GM12872 (cell line): ENCODE results near the gene PODN.

Experiments
- TF ChIP-seq, protein P1 (sequence below): IDR thresholded peaks from 3 replicates; pipeline ENCODE4 v1.5.1; 2011; ENCODE audit warnings: low read depth, mild to moderate bottlenecking, low read length, moderate library complexity; ENCODE audit not compliant: insufficient read depth

Gene PODN

DNA sequence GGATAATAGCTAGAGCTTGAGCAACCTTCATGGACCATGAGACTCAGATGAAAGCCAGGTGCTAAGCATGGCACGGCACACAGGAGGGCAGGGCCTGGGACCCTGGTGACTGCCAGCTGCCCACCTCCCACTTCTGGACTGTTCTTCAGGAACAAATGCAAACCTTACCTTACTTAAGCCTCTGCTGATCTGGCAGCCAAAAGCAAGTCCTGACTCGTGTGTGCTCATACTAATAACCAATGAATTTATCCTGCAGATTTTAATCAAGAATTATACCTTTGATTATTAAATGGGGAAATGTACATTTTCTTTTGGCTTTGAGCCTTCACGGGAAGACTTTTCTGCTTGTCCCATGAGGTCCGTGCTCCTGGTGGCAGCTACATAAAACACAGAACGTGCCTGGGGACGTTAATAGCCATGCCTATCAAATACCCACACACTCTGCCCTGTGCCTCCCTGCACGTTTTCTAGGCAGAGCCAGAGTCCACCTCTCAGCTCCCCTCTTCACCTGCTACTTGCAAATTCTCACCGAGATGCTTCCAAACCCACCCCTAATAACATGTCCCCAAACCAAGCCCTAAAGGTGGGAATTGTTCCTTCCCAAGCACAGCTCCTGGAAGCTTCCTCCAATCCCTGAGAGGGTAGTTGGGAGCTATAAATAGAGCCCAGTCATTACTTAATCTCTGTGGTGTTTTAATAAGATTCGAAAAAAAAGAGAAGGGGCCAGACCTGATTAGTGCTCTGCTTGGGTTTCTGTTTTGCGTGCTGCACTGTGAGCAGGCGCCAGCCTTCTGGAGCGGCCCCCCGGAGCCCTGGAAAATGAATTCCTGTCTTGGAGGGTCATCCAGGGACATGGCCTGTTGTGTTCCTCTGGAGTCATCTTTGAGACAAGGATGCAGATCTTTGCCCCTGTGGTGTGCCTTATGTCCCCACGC lies 46.9 kb downstream of the PODN start:
- TF ChIP-seq, protein P1, sequence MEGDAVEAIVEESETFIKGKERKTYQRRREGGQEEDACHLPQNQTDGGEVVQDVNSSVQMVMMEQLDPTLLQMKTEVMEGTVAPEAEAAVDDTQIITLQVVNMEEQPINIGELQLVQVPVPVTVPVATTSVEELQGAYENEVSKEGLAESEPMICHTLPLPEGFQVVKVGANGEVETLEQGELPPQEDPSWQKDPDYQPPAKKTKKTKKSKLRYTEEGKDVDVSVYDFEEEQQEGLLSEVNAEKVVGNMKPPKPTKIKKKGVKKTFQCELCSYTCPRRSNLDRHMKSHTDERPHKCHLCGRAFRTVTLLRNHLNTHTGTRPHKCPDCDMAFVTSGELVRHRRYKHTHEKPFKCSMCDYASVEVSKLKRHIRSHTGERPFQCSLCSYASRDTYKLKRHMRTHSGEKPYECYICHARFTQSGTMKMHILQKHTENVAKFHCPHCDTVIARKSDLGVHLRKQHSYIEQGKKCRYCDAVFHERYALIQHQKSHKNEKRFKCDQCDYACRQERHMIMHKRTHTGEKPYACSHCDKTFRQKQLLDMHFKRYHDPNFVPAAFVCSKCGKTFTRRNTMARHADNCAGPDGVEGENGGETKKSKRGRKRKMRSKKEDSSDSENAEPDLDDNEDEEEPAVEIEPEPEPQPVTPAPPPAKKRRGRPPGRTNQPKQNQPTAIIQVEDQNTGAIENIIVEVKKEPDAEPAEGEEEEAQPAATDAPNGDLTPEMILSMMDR, result no peak

DNA sequence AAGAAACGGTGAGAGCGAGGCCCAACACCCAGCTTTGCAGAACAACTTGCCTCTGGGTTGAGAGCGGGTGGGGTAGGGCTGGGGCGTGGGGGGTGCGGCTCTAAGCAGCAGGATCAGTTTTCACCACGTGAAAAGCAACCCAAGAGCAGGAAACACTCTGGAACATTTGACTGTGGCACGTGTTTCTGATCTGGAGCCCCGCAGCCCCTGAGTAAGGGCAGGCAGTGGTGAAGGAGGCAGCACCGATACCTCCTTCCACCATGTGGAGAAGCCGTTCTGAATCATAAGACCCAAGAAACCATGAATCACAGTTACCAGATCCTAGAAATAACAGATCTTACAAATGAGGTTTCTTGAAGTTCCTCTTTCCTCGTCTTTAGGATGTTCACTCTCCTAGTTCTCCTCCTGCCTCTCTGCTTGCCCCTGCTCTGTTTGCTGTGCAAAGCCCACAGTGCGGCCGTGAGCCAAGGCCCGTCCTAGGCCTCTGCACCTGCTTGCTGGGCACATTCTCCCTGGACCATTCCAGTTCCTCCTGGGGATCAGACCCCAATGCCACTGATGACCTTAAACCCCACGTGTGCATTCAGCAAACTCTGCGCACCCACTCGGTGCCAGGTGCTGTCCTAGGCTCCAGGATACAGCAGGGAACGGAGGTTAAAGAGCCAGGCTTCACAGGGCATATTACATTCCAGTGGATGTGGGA lies 48.5 kb downstream of the PODN start:
- TF ChIP-seq, protein P1, result no peak

DNA sequence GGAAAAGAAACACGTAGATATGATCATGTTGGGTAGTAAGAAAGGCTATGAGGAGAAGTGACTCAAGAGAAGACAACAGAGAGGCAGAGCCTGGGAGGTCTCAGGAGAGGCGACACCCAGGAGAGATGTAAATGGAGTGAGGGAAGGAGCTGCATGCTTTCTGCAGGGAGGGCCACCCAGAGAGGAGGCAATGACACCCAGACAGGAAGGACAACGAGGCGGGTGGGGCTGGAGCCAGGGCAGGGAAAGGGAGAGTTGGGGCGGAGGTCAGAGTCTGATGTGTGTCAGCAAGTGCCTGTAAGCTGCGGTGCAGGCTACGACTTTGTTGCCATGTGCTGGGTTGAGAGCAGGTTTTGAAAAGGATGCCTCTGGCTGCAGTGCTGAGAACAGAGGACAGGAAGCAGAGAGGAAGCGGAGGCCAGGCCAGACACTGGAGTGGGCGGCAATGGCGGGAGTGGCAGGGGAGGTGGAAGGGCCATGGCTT lies 49.1 kb downstream of the PODN start:
- TF ChIP-seq, protein P1, result no peak

DNA sequence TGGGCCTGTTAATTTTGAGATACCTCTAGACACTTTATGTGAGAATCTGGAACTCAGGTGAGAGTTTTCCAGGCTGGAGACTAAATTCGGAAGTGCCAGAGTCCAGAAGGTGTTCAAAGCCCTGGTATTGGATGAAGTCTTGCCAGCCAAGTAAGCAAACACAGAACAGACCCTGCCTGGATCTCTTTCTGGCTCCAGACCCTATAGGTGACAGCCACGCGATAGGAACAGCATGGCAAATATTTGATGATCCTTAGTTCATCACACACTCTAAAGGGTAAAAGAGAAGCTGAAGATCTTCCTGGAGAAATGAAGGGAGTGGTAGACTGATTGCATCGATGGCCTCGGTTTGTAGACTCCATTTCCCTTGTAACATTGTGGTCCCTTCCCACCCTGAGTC lies 49.7 kb downstream of the PODN start:
- TF ChIP-seq, protein P1, result no peak

DNA sequence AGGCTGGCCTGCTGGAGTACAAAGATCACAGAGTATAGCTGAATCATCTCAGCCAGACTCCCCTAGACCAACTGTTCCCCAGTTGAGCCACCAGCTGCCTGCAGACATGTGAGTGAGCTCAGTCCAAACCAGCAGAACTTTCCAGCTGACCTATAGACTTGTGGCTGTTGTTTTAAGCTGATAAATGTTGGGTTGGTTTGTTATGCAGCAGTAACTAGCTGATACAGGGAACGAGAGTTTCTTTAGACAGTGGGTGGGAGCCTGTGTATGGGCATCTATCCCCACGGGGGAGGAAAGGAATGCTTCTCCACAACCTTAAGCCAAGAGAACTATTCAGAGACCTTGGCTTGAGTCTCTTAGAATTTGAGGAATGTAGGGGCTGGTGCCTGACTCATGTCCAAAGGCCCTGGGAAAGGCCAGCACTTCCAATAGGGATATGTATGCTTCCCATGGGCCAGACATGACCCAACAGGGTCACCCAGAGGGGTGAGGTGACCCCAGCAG lies 50.3 kb downstream of the PODN start:
- TF ChIP-seq, protein P1, result no peak

DNA sequence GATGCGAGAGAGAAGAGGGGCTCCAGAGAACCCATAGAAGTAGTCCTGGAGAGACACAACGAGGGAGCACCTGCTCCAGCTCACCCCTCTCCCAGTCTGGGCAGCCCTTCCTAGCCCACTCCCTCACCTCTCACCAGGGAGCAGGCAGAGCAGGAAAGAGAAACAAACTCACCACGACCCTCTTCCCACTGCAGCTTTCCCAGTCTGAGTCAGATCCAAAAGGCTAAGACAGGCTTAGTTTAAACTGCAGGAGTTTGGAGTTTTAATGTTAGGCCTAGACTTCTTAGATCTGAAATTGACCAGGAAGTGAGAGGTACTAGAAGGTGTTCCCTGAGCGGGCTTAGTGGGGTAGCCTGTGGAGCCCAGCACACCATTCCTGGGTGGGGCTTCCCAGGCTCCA lies 50.8 kb downstream of the PODN start:
- TF ChIP-seq, protein P1, result no peak

DNA sequence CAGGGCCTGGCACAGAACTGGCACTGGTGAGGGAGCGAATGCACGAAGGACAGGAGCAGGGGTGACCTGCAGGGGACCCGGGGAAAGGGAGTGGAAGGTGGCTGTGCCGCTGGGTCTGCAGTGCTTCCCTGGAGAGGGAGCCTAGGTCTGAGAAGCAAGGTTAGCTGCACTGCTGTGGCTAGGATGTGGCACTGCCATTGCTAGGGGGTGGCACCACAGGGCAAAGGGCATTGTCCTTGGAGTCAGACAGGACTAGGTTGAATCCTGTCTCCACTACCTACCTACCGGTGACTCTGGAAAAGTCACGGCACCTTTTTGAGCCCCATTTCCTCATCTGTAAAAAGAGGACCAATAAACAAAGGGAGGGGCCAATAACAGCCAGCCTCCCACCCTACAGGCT lies 52.1 kb downstream of the PODN start:
- TF ChIP-seq, protein P1, result no peak
